CD4-positive, alpha-beta T cell treated with Interleukin-15 for 4 hours (primary cell): Measurements from ENCODE around the gene MINPP1.

Experiments used
- DNase-seq: peaks from one replicate; pipeline ENCODE4 v3.0.0-alpha.2; 2020; ENCODE audit warnings: low spot score

MINPP1 gene

DNA sequence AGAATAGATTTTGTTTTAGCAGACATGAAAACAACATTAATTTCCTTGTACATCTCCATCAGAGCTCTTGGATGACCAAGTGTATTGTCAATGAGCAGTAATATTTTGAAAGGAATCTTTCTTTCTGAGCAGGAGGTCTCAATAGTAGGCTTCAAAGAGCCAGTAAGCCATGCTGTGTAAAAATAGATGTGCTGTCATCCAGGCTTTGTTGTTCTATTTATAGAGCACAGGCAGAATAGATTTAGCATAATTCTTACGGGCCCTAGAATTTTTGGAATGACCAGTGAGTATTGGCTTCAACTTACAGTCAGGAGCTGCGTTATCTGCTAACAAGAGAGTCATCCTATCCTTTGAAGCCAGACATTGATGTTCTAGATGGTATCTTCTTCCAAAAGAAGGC, 19.0 kb downstream of the MINPP1 start:
- no peak for DNase-seq

DNA sequence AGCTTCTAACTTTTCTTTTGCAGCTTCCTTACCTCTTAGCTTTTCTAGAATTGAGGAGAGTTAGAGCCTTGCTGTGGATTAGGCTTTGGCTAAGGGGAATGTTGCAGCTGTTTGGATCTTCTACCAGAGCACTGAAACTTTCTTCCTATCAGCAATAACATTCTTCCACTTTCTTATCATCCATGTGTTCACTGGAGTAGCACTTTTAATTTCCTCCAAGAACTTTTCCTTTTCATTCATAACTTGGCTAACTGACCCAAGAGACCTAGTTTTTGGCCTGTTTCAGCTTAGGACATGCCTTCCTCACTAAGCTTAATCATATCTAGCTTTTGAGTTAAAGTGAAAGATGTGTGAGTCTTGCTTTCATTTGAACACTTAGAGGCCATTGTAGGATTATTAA, 19.6 kb downstream of the MINPP1 start:
- DNase-seq, result no peak

DNA sequence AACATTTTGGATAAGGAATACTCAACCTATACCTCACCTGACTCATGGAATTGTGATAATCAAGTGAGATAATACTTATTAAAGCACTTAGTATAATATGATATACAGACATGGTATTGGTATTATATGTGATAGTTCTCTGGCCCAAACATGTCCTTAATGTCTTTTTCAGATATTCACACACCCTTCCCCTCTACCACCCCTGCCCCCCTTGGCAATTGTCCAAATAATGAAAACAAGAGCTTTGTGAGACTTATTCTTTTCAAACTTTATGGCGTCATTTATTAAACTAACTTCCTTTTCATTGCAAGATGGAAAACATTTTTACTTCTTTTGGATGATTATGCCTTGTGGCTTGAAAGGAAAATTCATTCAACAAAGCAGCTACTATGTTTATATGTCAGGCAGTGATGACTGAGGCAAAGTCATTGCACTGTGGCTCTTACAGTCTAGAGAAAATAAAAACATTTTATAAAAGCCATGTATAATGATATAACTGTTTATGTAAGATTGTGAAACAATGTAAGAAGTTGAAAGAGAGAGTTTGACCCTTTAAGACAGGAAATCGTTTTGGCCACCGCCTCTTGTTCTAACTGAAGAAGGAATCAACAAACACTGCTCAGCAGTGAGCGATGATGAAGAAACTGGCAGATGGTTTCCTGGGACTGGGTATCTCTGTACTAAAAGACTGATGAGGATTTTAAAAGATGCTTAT, 27.4 kb downstream of the MINPP1 start:
- no peak for DNase-seq

DNA sequence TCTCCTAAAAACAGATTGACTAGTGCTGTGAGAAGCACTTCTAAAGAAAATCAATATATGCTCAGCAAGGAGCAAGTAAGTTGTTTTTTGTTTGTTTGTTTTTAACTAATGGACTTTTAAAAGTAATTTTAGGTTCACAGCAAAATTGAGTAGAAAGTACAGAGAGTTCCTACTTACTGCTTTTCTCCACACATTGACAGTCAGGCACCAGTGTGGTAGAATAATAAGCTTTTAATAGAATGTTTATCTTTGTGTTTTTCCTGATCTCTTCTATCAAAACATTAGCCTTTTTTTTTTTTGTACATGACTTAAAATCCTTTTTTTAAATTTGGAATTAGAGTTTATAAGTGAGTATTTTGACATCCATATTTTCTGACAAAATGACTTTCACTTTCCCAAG, 28.0 kb downstream of the MINPP1 start:
- no peak for DNase-seq

DNA sequence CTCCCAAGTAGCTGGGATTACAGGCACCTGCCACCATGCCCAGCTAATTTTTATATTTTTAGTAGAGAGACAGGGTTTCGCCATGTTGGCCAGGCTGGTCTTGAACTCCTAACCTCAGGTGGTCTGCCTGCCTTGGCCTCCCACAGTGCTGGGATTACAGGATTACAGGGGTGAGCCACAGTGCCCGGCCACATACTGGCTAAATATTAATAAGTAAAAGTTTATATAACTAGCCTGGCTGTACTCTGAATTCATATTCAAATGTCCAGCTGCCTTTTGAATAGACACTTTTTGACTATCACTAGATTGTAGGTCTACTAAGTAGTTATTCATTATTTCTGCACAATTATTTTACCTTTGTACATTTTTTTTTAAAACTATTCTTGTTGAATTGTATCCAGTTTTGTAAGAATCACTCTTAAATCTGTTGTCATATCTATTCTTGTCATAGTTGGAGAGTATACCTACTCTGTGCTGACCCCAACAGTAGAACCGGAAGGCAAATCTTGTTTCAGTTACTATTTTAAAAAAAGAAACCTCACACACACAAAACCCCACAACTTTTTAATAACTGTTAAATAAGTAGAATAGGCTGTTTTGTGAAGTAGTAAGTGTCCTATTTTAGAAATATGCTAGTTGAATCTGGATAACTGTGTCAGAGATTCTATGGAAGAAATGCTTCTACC, 29.6 kb downstream of the MINPP1 start:
- DNase-seq, result no peak

DNA sequence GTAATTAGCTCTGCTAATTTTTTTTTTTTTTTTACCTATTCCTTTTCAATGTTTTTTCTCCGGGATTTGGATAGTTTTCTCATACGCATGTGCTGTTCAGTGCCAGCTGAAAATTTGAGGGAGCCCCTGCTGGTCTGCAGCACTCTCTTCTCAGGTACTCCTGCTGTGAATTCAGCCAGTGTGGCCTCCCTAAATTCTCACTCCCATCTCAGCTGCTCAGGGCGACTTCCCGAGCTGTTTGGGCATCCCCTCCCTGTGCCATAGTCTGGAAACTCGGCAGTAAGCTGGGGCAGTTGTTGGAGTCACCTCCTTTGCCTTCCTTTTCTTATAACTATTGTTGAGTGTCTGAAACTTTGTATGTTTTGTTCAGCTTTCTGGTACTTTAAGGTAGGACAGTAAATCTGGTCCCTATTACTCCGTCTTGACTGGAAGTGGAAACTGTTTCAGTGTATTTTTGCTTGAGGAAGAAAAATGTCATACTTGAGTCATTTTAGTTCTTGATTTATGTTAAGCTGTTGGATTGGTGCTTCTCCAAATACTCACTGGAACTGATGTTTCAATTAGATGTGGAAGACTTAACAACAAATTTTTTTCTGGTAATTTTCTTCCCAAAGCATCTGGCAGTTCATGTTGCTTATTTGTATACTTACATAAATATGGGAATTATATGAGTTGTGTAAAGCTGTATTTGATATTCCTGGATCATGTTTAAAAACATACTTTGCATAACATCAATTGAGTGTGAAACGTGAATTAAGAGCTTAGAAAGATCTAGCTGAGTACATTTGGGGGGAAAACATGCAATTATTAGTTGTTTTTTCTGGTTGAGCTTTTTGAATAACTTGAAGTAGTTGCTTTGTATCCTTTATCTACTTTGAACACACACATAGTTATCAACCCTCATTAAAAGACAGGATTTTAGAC, 33.7 kb downstream of the MINPP1 start:
- no peak for DNase-seq

DNA sequence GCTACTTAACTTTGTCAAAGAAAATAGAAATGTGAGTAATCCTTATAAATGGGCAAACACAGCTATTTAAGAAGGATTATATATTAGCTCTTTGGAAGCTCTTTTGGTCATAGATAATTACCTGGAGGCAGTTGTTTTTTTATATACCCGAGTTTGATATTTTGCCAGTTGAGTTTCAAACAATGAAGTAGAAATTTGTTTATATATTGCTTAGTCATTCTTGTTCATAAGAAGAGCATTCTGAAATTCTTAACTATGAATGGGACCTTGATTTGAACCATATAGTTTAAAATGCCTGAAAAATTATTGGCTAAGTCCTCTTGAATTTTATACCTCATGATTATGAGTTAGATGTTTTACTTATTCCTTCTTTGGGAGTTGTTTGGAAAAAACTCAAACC, 36.4 kb downstream of the MINPP1 start:
- no peak for DNase-seq

DNA sequence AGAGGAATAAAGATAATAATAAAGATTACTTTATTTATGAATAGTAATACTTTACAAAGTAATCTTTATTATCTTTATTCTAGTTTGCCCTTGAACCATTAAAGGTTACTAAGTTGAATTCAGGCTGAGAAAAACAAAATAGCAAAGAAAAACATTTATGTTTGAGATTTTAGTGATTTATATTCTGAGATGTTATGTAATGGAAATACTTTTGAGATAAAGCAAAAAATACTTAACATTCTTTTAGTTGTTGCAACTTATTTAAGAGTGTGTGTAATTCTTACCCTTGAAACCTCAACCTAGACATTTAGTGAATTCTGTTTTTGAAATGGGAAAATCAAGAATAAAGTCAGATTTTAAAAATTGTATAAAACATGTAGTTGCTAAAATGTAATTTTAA, 40.0 kb downstream of the MINPP1 start:
- no peak for DNase-seq

DNA sequence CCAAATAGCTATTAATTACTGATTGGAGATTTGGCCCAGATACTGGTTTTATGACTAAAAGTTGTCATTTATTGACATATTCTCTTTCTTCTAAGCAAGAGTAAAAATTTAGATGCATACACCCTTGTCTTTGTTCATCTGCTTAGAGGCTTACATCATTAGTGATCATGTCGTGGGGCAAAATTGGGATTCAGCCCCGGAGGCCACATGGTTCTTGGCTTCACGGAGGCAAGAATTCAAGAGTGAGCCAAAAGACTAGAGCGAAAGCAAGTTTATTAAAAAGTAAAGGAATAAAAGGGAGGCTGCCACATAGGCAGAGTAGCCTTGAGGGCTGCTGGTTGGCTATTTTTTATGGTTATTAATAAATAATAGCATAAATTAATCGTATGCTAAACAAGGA, 41.1 kb downstream of the MINPP1 start:
- no peak for DNase-seq

DNA sequence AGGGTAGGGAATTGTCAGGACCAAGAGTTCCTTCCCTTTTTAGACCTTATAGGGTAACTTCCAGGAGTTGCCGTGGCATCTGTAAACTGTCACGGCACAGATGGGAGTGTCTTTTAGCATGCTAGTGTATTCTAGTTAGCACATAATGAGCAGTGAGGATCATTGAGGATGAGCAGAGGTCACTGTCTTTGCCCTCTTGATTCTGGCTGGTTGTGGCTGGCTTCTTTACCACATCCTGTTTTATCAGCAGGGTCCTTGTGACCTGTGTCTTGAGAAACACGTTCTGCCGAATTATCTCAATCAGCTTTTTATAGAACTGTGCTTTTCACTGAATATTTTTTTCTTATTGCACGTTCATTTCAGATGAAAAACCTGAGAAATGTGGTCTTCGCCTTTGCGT, 41.5 kb downstream of the MINPP1 start:
- no peak for DNase-seq

DNA sequence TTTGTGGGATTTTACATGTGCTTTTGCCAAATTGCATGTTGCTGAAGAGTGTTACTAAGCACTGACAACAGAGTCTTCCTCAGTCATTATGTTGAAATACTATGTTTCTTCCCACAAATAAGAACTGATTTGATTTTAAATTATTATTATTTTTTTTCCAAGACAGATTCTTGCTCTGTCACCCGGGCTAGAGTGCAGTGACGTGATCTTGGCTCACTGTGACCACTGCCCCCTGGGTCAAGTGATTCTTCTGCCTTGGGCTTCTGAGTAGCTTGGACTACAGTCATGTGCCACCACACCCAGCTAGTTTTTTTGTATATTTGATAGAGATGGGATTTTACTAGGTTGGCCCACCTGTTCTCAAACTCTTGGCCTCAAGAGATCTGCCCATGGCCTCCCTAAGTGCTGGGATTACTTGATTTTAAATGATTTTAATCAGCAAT, 42.3 kb downstream of the MINPP1 start:
- no peak for DNase-seq

DNA sequence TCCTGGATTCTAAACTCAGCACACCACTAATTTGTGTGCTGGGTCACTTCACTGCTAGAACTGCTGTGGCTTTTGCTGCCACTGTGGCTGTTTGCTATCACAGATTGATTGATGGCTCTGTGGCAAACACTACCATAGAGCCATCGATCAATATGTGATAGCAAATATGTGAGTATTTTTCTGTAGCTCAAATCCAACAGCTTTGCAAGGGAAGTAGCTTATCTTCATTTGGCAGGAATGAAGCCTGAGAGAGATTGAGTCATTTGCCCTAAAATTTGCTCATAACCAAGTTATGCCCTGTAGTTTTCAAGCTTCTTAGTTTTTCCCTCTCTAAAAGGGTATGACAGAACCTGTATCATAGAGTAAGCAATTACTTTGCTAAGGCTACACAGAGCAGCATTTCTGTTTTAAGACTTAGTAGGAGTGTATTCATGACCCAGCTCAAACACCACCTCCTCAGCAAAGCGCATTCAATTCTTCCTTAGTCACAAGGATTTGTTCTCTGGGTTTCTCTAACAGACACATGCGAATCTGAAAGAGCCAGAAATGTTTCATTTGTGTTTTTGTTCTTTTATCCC, 43.1 kb downstream of the MINPP1 start:
- DNase-seq, result no peak

DNA sequence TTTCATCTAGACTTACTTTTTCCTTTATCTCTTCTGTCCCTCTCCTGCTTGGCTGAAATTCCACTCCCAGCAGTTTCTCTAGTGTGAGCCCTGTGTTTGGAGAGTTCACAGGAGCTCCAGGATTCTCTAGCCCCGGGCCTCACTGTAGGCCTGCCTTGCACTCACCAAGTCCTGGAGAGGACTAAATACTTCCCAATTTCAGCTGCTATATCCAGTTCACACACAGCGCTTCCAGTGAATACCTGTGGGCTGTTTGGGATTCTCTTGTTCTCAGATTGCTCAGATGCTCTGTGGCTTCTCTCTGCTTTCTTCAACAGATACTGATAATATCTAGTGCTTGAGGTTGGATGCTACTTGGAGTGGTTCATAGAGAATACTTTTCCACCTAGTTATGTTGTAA, 46.0 kb downstream of the MINPP1 start:
- DNase-seq, result no peak

DNA sequence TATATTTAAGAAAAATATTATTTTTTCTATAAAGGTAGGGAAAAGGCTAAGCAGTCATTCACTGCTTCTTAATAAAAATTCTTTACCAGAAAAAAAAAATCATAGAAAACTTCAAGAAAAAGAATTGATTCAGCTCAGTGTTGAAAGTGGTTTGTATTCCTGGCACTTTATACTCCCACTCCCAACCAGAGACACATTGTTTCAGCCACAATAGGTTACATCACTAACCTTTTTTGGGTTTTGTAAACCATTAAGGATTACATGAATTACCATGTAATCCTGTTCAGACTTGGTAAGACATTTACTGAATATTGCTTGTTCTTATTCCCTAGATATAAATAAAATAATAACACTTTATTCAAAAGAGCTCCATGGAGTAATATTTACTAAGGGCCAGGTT, 46.6 kb downstream of the MINPP1 start:
- no peak for DNase-seq

DNA sequence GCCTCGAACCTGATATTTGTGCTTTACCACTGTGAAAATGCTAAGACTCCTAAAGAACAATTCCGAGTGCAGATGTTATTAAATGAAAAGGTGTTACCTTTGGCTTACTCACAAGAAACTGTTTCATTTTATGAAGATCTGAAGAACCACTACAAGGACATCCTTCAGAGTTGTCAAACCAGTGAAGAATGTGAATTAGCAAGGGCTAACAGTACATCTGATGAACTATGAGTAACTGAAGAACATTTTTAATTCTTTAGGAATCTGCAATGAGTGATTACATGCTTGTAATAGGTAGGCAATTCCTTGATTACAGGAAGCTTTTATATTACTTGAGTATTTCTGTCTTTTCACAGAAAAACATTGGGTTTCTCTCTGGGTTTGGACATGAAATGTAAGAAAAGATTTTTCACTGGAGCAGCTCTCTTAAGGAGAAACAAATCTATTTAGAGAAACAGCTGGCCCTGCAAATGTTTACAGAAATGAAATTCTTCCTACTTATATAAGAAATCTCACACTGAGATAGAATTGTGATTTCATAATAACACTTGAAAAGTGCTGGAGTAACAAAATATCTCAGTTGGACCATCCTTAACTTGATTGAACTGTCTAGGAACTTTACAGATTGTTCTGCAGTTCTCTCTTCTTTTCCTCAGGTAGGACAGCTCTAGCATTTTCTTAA, 47.7 kb downstream of the MINPP1 start:
- DNase-seq, result no peak

DNA sequence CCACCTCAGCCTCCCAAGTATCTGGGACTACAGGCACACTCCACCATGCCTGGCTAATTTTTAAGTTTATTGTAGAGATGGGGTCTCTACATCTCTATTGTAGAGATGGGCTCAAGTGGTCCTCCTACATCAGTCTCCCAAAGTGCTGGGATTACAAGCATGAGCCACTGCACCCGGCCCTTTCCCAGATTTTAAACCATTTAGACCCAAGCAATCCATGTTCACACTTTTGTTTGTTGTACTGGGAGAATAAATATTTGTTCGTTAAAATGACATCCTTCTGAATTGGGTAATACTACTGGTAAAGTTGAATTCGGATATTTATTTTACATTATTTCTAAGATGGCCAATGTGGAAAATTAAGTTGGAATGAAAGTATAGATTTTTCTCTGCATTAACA, 52.7 kb downstream of the MINPP1 start:
- no peak for DNase-seq

DNA sequence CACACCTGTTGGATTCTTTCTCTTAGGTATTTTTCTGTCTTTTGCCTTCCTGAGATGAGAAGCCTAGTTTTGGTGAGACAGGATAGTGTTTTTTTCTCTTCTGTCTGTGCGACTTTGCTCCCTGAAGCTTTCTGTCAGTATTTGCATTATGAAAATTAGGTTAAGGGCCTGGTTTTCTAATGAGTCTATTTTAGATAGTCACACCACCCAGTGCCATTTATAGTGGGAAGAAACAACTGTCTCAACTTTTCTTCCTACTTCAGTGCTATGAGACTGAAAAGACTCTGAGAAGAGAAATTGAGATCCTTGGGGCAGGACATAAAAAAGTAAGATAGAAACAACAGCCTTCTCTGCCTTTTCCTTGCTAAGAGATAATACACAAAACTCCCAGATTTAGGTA, 53.6 kb downstream of the MINPP1 start:
- no peak for DNase-seq

DNA sequence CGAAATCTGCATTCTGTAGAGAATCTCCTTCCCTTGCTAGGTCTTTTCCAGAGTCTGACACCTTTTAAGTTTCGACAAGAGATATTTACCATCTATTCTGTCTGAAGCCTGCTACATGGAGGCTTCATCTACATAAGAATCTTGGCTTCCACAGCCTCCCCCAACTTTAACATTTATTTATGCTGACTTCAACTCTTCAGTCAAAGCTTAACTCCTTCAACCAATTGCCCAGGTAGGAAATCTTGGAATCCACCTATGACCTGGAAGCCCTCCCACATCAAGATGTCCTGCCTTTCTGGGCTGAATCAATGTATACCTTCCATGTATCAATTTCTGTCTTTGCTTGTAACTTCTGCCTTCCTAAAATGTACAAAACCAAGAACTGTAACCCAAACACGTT, 54.7 kb downstream of the MINPP1 start:
- no peak for DNase-seq

DNA sequence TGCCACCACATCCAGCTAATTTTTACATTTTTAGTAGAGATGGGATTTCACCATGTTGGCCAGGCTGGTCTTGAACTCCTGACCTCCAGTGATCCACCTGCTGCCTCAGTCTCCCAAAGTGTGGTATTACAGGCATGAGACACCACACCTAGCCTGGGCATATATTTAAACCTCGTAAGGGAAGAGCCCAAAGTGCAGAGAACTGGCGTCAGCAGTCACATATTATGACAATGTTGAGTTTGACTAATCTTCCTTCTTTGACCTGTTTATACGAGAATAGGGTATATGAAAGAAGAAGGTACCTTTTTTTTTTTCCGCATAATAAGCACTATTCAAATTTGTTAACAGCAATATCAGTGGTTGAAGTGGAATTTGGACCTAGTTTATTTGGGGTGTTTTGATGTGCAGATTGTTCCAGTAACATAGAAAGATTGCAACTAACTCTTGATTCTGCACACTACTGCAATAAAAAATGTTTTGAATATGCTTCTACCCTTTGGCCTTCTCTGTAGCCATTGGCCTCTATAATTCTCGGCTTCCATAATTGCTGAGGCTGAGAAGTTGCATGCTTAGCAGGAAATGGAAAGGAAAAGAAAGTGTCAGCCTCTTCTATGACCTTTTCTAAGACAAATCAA, 55.9 kb downstream of the MINPP1 start:
- DNase-seq, result no peak

DNA sequence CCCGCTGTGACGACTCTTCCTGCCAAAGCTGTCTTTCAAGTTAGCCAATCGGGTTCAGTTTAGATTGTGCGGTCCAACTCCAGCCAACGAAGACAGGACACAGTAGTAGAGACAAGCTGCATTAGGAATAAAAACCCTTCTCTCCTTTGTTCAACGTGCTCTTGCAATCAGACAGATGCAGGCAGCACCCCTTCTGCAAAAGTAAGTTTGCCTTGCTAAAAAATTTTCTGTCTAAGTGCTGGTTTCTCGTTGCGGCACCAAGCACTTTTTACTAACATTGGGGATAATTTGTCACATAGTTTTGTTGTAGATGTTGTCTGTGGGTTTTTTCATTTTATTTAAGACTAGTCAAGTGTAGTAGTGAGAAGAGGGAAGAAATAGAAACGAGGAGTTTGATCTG, 58.1 kb downstream of the MINPP1 start:
- DNase-seq, result no peak

DNA sequence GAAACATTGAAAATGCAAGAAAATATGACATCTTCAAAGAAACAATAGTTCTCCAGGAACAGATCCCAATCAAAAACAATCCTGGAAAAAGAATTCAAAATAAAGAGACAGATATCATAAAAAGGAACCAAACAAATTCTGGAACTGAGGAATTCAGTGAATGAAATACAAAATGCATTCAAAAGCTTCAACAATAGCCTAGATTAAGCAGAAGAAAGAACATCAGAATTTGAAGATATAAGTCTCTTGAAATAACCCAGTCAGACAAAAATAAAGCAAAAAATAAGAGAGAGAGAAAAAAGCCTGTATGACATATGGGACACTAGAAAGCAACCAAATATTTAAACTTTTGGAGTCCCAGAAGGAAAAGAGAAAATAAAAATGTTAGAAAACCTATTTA, 60.3 kb downstream of the MINPP1 start:
- no peak for DNase-seq

DNA sequence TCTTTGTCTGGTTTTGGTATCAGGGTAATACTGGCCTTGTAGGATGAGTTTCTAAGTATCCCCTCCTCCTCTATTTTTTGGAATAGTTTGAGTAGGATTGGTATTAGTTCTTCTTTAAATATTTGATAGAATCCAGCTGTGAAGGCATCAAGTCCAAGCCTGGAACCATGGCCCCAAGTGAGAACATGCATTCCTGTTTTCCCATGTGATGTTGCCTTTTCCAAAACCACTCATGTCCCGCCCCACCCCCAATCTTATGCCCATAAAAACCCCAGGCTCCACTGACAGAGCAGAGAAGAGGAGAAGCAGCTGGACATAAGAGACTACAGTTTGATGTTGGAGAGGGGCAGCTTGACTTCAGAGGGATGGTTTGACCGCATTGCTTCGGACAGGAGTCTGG, 71.2 kb downstream of the MINPP1 start:
- no peak for DNase-seq
